ENCODE measurements around the gene PKP2. TPM values are rescaled to one million over a fixed set of nuclear protein-coding genes. Genes with fewer than 3 reads are reported as not detected.
A peak's percentile ranks its signal among the peaks of the same experiment; 100 is the strongest.

Gene PKP2
- total RNA-seq, 1 experiment from 2014 or later: 18.4 TPM

DNA sequence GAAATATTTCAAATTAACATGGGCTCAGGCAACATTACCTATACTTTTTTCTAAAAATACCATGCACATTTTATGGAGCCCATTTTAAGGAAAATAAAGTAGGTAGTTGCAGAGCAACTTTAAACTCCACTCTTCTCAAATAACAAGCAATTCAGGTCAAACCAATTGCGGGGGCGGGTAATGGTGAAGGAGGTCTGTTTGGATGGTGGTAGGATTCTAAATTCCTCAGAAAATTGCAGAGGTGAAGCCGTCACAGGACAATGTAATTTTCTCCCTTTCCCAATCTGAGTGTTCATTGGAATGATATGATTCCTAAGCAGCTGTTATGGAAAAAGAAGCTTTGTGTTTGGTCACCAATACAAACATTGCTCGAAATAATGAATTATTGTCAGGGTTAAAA, 11.6 kb downstream of the PKP2 start:
- Histone ChIP-seq H4K5ac (ENCODE audit: insufficient read length, low read depth, low read length) (no peak overlapping the region), H4K8ac (replicated peaks; ENCODE audit: insufficient read length, low read depth, low read length) (no peak overlapping the region), H3K79me2 (ENCODE audit: insufficient read depth, low read length) (peaks cover 3% of the 10 kb centered on the region; the same call in 1 of the 2 replicates), H2BK12ac (ENCODE audit: insufficient read length, low read depth, low read length) (no peak overlapping the region), H3K4me2 (ENCODE audit: insufficient read depth, insufficient read length, low read length) (no peak overlapping the region), H3K9me3 (ENCODE audit: control insufficient read depth, low read depth, low read length) (no peaks in the 10 kb centered on the region), H3K23me2 (ENCODE audit: insufficient read length, low read depth, low read length, poor library complexity, severe bottlenecking) (no peaks in the 10 kb centered on the region), H3K23ac (ENCODE audit: insufficient read length, low read depth, low read length) (no peak overlapping the region), H2AFZ (ENCODE audit: low read length) (no peak overlapping the region), H4K20me1 (ENCODE audit: control insufficient read depth, insufficient read depth, insufficient read length) (no peaks in the 10 kb centered on the region), H3K14ac (ENCODE audit: insufficient read depth, low read length) (no peak overlapping the region), H3K27me3 (ENCODE audit: insufficient read depth, low read length) (no peaks in the 10 kb centered on the region), H4K91ac (ENCODE audit: insufficient read length, low read depth, low read length) (no peak overlapping the region), H2BK20ac (ENCODE audit: low read depth, low read length, poor library complexity, severe bottlenecking) (no peak overlapping the region), H3K9ac (ENCODE audit: extremely low read depth, insufficient read length, low read length) (no peak overlapping the region), H2AK5ac (ENCODE audit: insufficient read length, low read length) (no peak overlapping the region), H3K4me1 (ENCODE audit: insufficient read depth, low read length) (peaks cover 7% of the 10 kb centered on the region; the same call in 1 of the 2 replicates), H2BK120ac (ENCODE audit: low read depth, low read length, poor library complexity, severe bottlenecking) (no peak overlapping the region), H2BK5ac (ENCODE audit: insufficient read length, low read length) (no peak overlapping the region), H3K56ac (ENCODE audit: insufficient read length, low read depth, low read length) (no peak overlapping the region), H3K27ac (ENCODE audit: insufficient read length, low read depth, low read length) (no peak overlapping the region), H3K79me1 (ENCODE audit: insufficient read depth, low read depth, low read length, poor library complexity, severe bottlenecking) (peaks cover 3% of the 10 kb centered on the region), H2BK15ac (ENCODE audit: low read depth, low read length) (no peak overlapping the region), H3K18ac (ENCODE audit: insufficient read length, low read depth, low read length) (no peak overlapping the region), H3K4ac (ENCODE audit: low read depth, low read length) (no peak overlapping the region), H3T11ph (ENCODE audit: low read length) (no peak overlapping the region)
- H3K4me3 Mint-ChIP-seq: no peak overlapping the region
- peaks cover 33 to 36% of the 10 kb centered on the region in 2 experiments for H3K4me1 Mint-ChIP-seq
- DNase-seq: no peak
- H3K27ac Mint-ChIP-seq: peak overlapping the region in 1 of 3 experiments; percentile 6; a peak in 1 of 7 replicates
- no peak for TF ChIP-seq CTCF (conservative IDR thresholded peaks at IDR 0.05)
- no CpG with 5 or more reads among the region's 4 CpGs for WGBS (ENCODE audit: extremely low coverage, insufficient read length, low lambda C conversion rate)
- H3K36me3 Mint-ChIP-seq (ENCODE audit: insufficient read depth in 1 of 3, low read depth in 3 of 3): no peaks in the 10 kb centered on the region
- no peaks in the 10 kb centered on the region for H3K27me3 Mint-ChIP-seq (ENCODE audit: low read depth)
- no peaks in the 10 kb centered on the region for H3K9me3 Mint-ChIP-seq
